Activated CD8-positive, alpha-beta memory T cell treated with anti-CD3 and anti-CD28 coated beads for 4 hours (primary cell): ENCODE results near the gene TCFL5.
A peak's percentile ranks its signal among the peaks of the same experiment; 100 is the strongest.

Experiments used
- DNase-seq, 2 donors: peaks; one replicate each; pipeline ENCODE4 v3.0.0-alpha.2; 2020; ENCODE audit warnings: low read depth in 2 of 2

Gene TCFL5

GRCh38 chr20:62811720-62812119 is 49.9 kb downstream of the TCFL5 start:
- DNase-seq: no peak

GRCh38 chr20:62811320-62811719 is 50.3 kb downstream of the TCFL5 start:
- no peak for DNase-seq

DNA sequence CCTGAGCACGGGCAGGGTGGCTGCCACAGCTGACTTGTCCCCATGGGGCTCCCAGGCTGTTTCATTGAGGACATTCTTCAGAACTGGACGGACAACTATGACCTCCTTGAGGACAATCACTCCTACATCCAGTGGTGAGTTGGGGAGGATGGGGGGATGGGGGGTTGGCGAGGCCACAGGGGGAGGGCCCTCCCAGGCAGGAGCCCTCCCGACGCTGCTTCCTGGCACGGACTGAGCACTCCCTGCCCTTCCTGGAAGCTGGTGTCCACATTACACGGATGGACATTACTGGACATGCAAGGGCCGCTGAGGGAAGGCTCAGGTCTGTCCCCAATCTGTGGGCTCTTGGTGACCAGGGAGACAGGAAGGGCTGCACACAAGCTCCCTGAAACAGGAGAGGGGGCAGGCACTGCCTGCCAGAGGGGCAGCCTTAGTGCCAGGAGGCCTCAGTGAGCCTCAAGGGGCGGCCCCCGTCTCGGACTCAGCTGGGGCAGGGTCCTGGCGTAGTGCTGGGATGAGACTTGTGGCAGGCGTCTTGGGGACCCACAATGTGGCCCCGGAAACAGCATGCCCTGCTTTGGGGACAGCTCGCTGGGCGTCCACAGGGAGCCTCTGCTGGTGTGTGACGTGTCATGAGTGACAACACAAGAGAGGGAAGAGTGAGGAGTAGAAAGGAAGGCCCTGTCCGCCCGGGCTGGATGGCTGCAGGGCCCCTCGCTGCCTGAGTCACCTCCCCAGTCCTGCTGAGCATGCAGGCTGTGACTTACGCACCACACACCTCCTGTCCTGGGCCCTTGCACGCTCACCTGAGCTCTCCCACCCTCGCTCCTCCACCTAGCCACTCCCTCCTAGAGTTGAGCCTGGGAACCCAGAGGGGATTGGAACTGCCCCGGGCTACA is 51.8 kb downstream of the TCFL5 start:
- no peak for DNase-seq

GRCh38 chr20:62808211-62808865 is 53.3 kb downstream of the TCFL5 start:
- peak in 1 of 2 donors; percentile 46 for DNase-seq

DNA sequence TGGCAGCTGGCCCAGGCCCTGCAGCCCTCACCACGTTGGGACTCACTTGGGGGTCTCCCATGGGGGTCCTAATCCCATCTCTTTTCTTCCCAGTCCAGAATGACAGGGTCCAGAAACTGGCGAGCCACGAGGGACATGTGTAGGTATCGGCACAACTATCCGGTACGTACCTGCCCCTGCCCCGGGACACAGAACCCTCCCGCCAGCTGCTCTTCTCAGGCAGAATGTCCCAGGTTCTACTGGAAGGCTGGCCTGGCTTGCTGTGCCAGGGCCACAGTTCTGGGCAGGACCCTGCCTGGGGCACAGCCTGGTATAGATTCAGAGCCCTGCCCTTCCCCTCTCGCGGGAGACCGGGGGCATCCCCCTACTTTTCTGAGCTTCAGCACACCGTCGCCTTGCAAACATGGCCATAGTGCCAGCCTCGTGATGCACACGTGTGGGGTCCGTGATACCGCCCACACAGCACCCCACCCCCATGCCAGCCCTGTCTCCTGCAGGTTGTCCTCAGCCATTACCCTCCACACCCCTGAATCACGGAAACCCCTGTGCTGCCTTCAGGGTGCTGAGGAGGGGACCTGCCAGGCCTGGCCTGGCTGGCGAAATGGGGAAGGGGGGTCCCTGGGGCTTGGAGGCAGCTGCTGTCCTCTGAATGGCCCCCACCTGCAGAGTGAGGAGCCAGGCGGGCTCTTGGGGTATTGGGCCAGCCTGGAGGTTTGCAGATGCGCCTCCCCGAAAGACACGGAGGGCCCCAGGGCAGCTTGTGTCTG is 54.0 kb downstream of the TCFL5 start:
- no peak for DNase-seq

DNA sequence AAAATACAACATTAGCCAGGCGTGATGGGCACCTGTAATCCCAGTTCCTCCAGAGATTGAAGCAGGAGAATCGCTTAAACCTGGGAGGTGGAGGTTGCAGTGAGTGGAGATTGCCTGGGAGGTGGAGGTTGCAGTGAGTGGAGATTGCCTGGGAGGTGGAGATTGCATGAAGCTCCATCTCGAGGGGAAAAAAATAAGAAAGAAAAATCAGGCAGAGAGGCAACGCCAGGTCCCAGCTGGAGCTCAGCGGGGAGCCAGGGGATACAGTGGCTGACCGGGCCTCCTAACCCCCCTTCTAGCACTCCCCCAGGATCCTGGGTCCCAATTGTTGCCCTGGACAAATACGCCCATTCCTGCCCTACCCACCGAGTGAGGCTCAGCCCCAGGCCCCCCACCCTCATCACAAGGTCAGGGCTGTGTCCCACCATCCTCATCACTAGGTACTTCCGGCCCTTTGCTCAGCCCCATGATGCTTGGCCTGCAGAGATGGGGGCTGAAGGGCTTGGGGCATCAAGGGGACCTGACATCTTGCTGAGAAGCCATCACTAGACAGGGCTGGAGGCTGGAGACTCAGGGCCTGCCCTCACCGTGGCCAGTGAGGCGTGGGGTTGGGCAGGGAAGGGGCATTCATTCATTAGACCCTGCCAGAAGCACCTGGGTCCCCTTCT is 55.1 kb downstream of the TCFL5 start:
- no peak for DNase-seq

DNA sequence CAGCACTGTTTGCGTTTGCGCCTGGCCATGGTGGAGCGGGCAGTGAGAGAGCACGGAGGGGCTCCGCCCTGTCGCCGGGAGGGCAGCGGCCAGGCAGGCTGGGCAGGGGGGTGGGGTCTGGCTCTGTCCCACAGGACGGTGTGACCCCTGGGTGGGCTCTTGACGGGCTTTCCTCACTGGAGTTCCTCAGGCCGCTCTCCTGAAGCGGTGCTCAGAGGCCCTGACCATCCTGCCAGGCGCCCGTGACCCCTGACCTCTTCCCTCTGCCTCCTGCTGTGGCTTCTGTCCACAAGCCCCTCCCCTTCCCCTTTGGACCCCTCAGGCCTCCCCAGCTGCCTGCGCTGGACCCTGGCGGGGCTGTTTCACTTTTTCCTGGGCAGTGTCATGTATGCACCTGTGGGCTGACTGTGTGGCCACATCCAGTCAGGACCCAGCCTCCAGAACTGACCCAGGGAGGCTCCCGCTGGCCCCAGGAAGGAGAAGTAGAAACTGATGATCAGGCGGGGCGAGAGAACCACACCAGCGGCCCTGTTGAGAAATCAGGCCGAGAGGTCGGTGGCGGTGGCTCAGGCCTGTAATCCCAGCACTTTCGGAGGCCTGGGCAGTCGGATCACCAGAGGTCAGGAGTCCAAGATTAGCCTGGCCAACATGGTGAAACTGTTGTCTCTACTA is 55.8 kb downstream of the TCFL5 start:
- DNase-seq: no peak

DNA sequence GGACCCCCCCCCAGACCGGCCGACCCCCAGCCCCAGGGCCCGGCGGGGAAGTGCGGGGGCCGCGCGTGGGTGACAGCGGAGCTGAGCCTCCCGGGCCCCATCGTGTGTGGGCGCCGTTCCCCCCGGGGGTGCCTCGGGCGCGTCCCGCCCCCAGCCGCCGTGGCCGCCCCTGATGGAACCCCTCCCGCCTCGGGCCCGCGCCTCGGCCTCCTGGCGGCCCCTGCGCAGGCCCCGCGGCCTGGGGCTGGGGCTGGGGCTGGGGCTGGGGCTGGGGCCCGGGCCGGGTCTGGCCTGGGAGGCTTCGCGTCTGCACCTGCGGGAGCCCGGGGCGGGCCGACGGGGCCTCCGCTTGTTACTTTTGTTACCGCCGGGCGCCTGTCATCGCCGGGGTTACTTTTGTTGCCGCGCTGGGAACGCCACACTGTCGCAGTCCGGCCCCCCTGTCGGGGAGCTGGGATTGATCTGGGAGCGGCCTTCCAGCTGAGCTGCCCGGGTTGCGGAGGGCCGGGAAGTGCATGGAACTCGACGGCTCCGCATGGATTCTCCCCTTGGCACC is 56.4 kb downstream of the TCFL5 start:
- DNase-seq: peak in 1 of 2 donors; percentile 32

GRCh38 chr20:62804627-62805154 is 56.9 kb downstream of the TCFL5 start, which contains the start of gene OGFR:
Gene OGFR, plus strand, starts transcription at chr20:62804835. Its CDS starts 25 bp downstream, at chr20:62804860.
- peak; percentile 57 to 62 for DNase-seq

DNA sequence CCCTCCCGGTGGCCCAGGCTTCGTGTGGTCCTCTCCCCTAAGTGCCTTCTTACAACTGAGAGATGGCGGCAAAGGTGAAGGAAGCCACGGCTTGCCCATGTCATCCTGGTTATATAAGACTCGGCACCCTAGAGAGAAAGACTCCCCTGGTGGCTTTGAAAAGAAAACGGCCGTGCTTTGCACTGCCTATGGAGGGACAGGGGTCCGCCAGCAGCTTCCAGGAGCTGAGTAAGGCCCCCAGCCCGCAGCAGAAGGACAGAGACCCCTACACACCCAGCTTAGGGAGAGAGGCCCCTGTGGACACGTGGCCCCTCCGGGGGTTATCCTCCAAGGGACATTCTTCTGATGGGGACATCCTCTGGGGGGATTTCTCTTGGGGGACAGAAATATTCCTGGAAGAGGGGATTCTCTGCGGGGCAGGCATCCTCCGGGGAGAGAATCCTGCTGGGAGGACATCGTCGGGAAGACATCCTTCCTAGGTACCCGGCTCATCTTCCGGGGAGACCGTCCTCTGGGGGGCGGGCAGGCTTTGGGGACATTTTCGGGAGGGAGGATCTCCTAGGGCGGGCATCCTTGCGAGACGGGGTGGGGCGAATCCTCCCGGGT is 57.5 kb downstream of the TCFL5 start:
- no peak for DNase-seq

GRCh38 chr20:62802026-62802712 is 59.5 kb downstream of the TCFL5 start:
- DNase-seq: no peak

DNA sequence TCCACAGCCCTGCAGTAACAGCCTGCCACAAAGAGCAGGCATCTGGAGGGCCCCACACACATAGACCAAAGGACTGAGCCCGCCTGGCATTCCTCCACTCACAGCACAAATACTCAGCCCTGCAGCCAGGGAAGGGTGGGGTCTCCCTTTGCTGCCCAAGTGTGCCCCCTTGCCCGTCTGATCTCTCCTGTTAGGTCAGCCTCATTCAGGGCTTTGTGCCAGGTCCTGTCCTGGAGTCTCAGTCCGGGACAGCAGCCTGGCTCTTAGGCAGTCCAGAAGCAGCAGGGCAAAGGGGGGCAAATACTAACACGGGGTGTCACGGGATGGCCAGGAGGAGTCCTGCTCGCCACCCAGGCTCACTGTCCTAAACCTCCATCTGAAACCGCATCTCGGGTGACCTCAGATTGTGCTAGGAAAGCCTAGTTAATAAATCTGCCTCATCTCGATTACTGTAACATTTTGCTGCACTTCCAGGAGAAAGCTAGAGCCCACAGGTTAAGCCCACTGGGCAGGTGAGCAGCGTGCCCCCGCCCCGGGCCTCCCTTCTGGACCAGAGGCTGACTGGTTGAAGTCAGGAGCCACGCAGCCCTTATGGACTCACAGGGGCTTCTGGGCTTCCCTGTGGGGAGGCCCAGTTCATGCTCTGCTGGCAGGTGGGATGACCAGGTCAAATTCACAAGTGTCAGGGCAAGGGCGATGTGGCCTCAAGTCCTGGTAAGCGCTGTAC is 60.2 kb downstream of the TCFL5 start:
- no peak for DNase-seq

DNA sequence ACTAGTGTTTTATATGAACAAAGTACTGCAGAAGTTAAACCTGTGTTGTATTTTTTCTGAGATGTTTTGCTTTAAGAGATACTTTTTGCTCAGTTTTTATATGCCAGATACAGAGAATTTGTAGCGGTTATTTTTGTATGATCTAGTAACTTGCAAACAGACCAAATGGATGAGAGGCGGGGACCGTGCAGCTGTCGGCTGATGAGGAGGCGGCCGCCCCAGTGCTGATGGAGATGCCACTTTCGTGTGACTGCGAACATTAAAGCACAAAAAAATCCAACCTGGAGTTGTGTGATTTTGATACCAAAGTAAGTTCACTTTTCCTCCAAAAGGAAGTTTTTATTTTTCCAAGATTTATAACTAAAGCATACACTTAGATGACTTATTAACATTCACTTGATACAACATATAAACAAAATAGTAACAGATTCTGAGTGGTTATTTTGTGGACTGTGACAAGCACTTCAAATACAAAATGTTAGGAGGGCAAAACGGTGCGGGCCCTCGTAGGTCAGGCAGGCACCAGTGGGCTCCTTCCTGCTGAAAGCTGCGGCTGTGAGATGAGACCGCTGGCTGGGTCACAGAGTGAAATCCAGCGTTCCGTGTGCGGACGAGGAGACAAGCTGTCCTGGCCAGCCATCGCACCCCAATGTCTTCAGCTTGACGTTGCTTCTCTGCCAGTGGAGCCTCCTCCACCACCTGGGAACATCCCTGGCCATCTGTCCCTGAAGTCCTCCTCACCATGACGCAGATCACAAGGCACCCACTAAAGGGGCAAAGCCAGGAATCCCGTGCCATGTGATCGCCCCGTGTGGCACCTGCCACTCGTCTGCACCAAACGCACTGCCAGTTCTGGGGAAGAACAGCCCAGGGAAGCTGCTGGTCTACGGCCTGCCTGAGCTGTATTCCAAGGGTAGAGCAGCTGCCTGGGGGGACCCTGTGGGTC is 61.0 kb downstream of the TCFL5 start:
- no peak for DNase-seq

DNA sequence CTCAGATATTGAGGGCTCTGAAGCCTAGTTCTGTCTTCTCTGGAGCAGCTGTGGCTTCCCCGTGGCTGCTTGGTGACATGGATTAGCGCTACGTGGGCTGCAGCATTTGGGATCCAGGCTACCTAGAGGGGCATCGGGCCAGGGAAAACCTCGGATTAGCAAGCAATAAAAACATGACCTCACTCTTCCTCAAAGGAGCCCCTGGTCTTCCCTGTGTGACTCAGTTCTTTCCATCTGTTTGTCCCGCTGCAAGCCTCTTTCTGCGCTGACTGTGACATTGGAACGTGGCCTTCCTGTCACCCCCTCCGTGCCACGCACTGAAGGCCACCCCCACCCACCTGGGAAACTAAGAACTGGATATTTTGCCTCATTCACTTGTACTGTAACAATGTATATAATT is 61.7 kb downstream of the TCFL5 start:
- no peak for DNase-seq

DNA sequence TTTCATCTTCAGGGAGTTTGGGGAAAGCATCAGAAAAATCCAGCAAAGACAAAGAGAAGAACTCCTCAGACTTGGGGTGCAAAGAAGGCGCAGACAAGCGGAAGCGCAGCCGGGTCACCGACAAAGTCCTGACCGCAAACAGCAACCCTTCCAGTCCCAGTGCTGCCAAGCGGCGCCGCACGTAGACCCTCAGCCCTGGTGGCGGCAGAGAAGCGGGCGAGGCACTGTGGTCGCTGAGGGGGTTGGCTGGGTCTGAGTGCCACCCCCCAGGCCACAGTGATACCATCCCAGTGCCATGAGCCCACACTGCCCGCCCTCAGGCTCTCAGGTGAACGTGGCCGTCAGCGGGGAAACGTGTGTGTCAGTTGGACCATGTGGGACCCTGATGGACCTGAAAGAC is 62.2 kb downstream of the TCFL5 start:
- DNase-seq: no peak

GRCh38 chr20:62799036-62799435 is 62.6 kb downstream of the TCFL5 start:
- no peak for DNase-seq

GRCh38 chr20:62797671-62798532 is 63.7 kb downstream of the TCFL5 start:
- DNase-seq: no peak
